ENCODE data around the gene CLTA.

Gene CLTA

DNA sequence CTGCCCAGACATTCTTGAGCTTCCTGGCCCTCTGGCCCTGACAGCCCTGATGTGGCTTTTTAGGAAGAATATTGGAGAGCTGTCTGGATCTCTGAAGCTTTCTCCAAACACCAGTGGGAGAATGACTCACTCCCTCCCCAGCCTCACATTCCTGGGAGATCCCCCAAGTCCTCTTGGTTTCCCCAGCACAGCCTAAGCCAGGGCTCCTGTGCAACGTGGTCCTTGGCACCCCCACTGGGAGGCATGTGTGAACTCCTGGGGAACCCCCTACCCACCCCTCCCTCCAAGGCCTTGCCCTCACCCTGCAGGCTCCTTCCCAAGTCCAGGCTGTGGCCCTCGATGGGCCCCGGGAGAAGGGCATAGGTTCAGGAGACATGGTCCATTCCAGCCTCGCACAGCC lies 41.5 kb upstream of the CLTA start:
- POLR2A ChIA-PET: no interaction called here
- no peak for TF ChIP-seq CTCF (IDR thresholded peaks at IDR 0.05; ENCODE audit: control extremely low read depth, extremely low read depth, low read depth, missing control alignments)

DNA sequence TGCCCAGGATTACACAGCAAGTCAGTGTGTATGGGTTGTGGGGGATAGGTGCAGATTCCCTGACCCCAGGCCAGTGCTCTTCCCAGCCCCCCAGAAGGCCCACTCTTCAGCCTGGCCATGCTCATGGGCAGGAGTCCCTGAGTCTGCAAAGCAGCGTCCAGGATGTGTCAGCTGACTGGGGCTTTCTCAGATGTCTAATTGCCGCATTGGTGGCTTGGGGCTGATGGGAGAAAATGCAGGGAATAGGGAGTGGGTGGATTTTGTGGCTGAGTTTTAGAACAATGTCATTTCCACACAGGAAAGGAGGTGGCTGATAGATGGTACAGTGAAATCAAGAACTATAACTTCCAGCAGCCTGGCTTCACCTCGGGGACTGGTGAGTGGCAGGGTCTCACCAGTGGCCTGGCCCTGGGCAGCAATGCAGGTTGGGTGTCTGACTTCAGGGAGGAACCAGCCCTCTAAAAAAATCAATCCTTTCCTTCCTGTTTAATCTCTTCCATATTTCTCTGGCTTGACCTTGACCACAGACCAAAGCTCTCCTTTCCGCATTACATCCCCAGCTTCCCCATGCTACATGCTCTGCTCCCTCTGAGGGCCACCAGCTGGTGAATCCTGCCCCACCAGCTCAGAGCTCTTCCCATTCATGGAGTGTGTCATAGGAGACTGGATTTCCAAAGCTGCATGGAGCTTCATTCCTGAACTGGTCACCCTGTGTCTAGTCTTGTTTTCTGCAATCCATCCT lies 40.0 kb upstream of the CLTA start:
- ChIA-PET CTCF (interaction anchor here (0.9 to 5.8 kb wide), 5 partner anchors 9 to 47 kb away, joined by 3 to 39 read pairs (median 13); partner anchors contain the start of gene GLIPR2), POLR2A (no interaction called here)
- TF ChIP-seq CTCF (IDR thresholded peaks at IDR 0.05; ENCODE audit: control extremely low read depth, extremely low read depth, low read depth, missing control alignments): no peak
- DNase-seq (ENCODE audit: extremely low spot score): no peak

More for the DNA sequence above, 41.5 kb upstream of the CLTA start:
- CTCF ChIA-PET: interaction anchor here (0.9 to 5.8 kb wide), 5 partner anchors 8 to 46 kb away, joined by 3 to 39 read pairs (median 7); no protein-coding TSS in a partner anchor
- no peak for DNase-seq (ENCODE audit: extremely low spot score)

GRCh38 chr9:36151316-36152210 lies 39.2 kb upstream of the CLTA start:
- DNase-seq (ENCODE audit: extremely low spot score): peak; percentile 76
- ChIA-PET POLR2A (no interaction called here), CTCF (interaction anchor here (0.9 to 5.8 kb wide), 6 partner anchors 9 to 177 kb away, joined by 3 to 39 read pairs (median 8); partner anchors contain the start of gene GLIPR2)
- no peak for TF ChIP-seq CTCF (IDR thresholded peaks at IDR 0.05; ENCODE audit: control extremely low read depth, extremely low read depth, low read depth, missing control alignments)

DNA sequence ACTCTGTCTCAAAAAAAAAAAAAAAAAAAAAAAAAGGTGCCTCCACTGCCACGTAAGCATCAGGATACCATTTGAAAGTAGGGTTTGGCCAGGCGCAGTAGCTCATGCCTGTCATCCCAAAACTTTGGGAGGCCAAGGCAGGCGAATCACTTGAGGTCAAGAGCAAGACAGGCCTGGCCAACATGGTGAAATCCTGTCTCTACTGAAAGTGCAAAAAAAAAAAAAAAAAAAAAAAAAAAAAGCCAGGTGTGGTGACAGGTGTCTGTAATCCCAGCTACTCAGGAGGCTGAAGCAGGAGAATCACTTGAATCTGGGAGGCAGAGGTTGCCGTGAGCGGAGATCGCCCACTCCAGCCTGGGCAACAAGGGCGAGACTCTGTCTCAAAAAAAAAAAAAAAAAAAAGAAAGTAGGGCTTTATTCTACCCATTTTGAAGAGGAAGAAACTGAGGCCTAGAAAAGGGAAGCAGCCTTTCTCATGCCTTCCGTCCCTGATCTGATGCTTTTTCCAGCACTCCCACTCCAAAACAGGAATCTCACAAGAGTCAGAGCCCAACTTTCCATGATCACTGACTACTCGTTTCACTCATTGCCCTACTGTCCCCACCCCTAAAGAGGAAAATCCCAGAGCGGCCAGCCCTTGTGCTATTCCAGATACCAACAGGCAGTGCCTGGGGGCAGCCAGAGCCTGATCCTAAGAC lies 37.8 kb upstream of the CLTA start:
- POLR2A ChIA-PET: no interaction called here
- no peak for TF ChIP-seq CTCF (IDR thresholded peaks at IDR 0.05; ENCODE audit: control extremely low read depth, extremely low read depth, low read depth, missing control alignments)

DNA sequence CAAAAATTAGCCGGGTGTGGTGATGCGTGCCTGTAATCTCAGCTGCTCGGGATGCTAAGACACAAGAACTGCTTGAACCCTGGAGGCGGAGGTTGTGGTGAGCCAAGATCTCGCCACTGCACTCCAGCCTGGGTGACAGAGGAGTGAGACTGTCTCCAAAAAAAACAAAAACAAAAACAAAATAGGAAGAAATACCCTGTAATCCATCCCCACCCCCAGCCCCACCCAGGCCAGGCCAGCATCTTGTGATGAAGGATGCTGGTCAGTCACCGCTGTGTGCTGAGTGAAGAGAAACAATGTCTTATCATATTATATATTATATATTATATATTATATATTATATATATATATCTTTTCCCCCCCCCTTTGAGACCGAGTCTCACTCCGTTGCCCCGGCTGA lies 37.0 kb upstream of the CLTA start:
- ChIA-PET POLR2A (no interaction called here), CTCF (interaction anchor here (1.5 to 4.5 kb wide), 3 partner anchors 12 to 50 kb away, joined by 4 to 42 read pairs (median 5); no protein-coding TSS in a partner anchor)
- no peak for TF ChIP-seq CTCF (IDR thresholded peaks at IDR 0.05; ENCODE audit: control extremely low read depth, extremely low read depth, low read depth, missing control alignments)
- DNase-seq (ENCODE audit: extremely low spot score): no peak

More for the DNA sequence above, 37.8 kb upstream of the CLTA start:
- DNase-seq (ENCODE audit: extremely low spot score): no peak
- CTCF ChIA-PET: interaction anchor here (1.5 to 5.8 kb wide), 5 partner anchors 11 to 49 kb away, joined by 4 to 39 read pairs (median 13); partner anchors contain the start of gene GLIPR2
